HG02610 (cell line): Measurements from ENCODE around the gene P3R3URF.

Experiments used
- ATAC-seq: cut with Tn5 transposase; IDR thresholded peaks from one replicate; pipeline ENCODE4 v1.9.1; 2021; ENCODE audit warnings: mild to moderate bottlenecking, moderate library complexity; ENCODE audit not compliant: unreplicated experiment

P3R3URF gene

GRCh38 chr1:46174448-46175231 is 1.6 kb downstream of the P3R3URF start, which contains the start of gene TSPAN1:
Gene TSPAN1, plus strand, starts transcription at chr1:46175087. Its CDS starts 6,021 bp downstream, at chr1:46181108.
- ATAC-seq: no peak

- no peak for ATAC-seq
Measured at GRCh38 chr1:46173361-46173856, 2.9 kb downstream of the P3R3URF start.

- ATAC-seq: no peak
Measured at GRCh38 chr1:46172321-46172720, 4.0 kb downstream of the P3R3URF start.

- no peak for ATAC-seq
Measured at GRCh38 chr1:46171871-46172270, 4.4 kb downstream of the P3R3URF start.

GRCh38 chr1:46171351-46171750 is 4.9 kb downstream of the P3R3URF start:
- no peak for ATAC-seq

GRCh38 chr1:46169811-46170454 is 6.4 kb downstream of the P3R3URF start:
- ATAC-seq: no peak

- ATAC-seq: no peak
Measured at GRCh38 chr1:46168477-46168876, 7.8 kb downstream of the P3R3URF start.

GRCh38 chr1:46166521-46167462 is 9.5 kb downstream of the P3R3URF start:
- no peak for ATAC-seq

- no peak for ATAC-seq
Measured at GRCh38 chr1:46160212-46160611, 16.1 kb downstream of the P3R3URF start.

- ATAC-seq: no peak
Measured at GRCh38 chr1:46159516-46159915, 16.8 kb downstream of the P3R3URF start.

GRCh38 chr1:46158312-46159281 is 17.7 kb downstream of the P3R3URF start:
- no peak for ATAC-seq

- ATAC-seq: no peak
Measured at GRCh38 chr1:46157916-46158311, 18.4 kb downstream of the P3R3URF start.

- ATAC-seq: no peak
Measured at GRCh38 chr1:46153732-46154131, 22.6 kb downstream of the P3R3URF start.

GRCh38 chr1:46153228-46153627 is 23.1 kb downstream of the P3R3URF start:
- ATAC-seq: no peak

GRCh38 chr1:46152016-46152415 is 24.3 kb downstream of the P3R3URF start:
- no peak for ATAC-seq

GRCh38 chr1:46150085-46150484 is 26.2 kb downstream of the P3R3URF start:
- no peak for ATAC-seq

GRCh38 chr1:46148318-46148717 is 28.0 kb downstream of the P3R3URF start:
- ATAC-seq: no peak

- ATAC-seq: no peak
Measured at GRCh38 chr1:46137916-46138315, 38.4 kb downstream of the P3R3URF start.

- ATAC-seq: no peak
Measured at GRCh38 chr1:46136711-46137110, 39.6 kb downstream of the P3R3URF start.
